Neuron (in vitro differentiated cells): ENCODE measurements around the gene CLEC2L.

Experiments
- H2AFZ ChIP-seq: one replicate; pipeline ENCODE4 v1.6.1; 2013; ENCODE audit warnings: low read depth, mild to moderate bottlenecking, inconsistent platforms, low read length, moderate library complexity
- H3K27me3 ChIP-seq: one replicate; pipeline ENCODE4 v1.6.1; 2013; ENCODE audit warnings: low read length; ENCODE audit not compliant: insufficient read depth
- H3K36me3 ChIP-seq: one replicate; pipeline ENCODE4 v1.6.1; 2013; ENCODE audit warnings: low read length; ENCODE audit not compliant: insufficient read depth
- H3K4me1 ChIP-seq: one replicate; pipeline ENCODE4 v1.6.1; 2013; ENCODE audit warnings: low read length; ENCODE audit not compliant: insufficient read depth
- H3K4me3 ChIP-seq: 2 replicates; pipeline ENCODE4 v1.5.1; 2013; ENCODE audit warnings: mild to moderate bottlenecking, low read length, moderate library complexity
- H3K9me3 ChIP-seq: one replicate; pipeline ENCODE4 v1.6.1; 2013; ENCODE audit warnings: low read length

Gene CLEC2L

GRCh38 chr7:139594090-139594489 is 70.6 kb downstream of the CLEC2L start:
- Histone ChIP-seq H3K36me3 (peaks cover 76% of the 10 kb centered on the region), H2AFZ (no peak overlapping the region), H3K9me3 (no peaks in the 10 kb centered on the region), H3K27me3 (no peaks in the 10 kb centered on the region), H3K4me1 (no peaks in the 10 kb centered on the region), H3K4me3 (no peak overlapping the region)
